Heart right ventricle (tissue), 16 donors: Measurements from ENCODE around the gene NTHL1. TPM values are rescaled to one million over a fixed set of nuclear protein-coding genes. Genes with fewer than 3 reads are reported as not detected.

ENCODE experiments used
- ATAC-seq, 8 donors: fragments of 200-7000 bp; cut with Tn5 transposase; one replicate each; pipeline ENCODE4 v1.9.1; 2020; ENCODE audit warnings: mild to moderate bottlenecking in 8 of 8, moderate library complexity in 8 of 8, moderate number of reproducible peaks in 1 of 8
- DNase-seq, 2 donors: peaks; one replicate each; pipeline ENCODE4 v3.0.0-alpha.2; 2020
- H3K27ac ChIP-seq, 10 donors: fragments of 200-600 bp; sonication (generic) in 2 of 10; one replicate each; pipeline versions ENCODE4 v1.5.0 to v1.8.0; 2020 to 2022; ENCODE audit warnings: mild to moderate bottlenecking in 3 of 10
- H3K27me3 ChIP-seq, 7 donors: fragments of 200-600 bp; one replicate each; pipeline ENCODE4 v1.8.0; 2021 to 2022; ENCODE audit warnings: mild to moderate bottlenecking in 2 of 7
- H3K36me3 ChIP-seq, 9 donors: fragments of 200-600 bp; sonication (generic) in 1 of 9; one replicate each; pipeline versions ENCODE4 v1.5.0 to v1.8.0; 2020 to 2022; ENCODE audit warnings: mild to moderate bottlenecking in 2 of 9
- H3K4me1 ChIP-seq, 9 donors: fragments of 200-600 bp; sonication (generic) in 1 of 9; one replicate each; pipeline versions ENCODE4 v1.5.0 to v1.8.0; 2020 to 2022; ENCODE audit warnings: mild to moderate bottlenecking in 4 of 9
- H3K4me3 ChIP-seq, 10 donors: fragments of 200-600 bp; sonication (generic) in 2 of 10; one replicate each; pipeline versions ENCODE4 v1.5.0 to v1.8.0; 2020 to 2022; ENCODE audit warnings: mild to moderate bottlenecking in 7 of 10, moderate library complexity in 2 of 10
- H3K9me3 ChIP-seq, 11 donors: fragments of 200-600 bp in 10 of 11; sonication (generic) in 2 of 11; one replicate each; pipeline versions ENCODE4 v1.5.0 to v1.8.0; 2013 to 2022; ENCODE audit warnings: mild to moderate bottlenecking in 2 of 11, control low read depth in 1 of 11, moderate library complexity in 1 of 11
- CTCF ChIP-seq, 9 donors: fragments of 200-600 bp; sonication (generic) in 2 of 9; IDR thresholded peaks; one replicate each; pipeline versions ENCODE4 v1.5.0 to v1.8.0; 2021 to 2022; ENCODE audit warnings: antibody characterized with exemption in 9 of 9, mild to moderate bottlenecking in 5 of 9, moderate library complexity in 1 of 9
- WGBS, 2 donors: extraction: QIAGEN DNeasy Blood & Tissue Kit; methylation state at CpG; one replicate each; pipeline ENCODE4 v1.1.7; 2013; ENCODE audit warnings: inconsistent platforms in 1 of 2; 5-methylcytosine and 5-hydroxymethylcytosine counted together
- intact Hi-C, 10 donors: fragments of 100-400 bp; cut with DNase I; formaldehyde crosslinking; loops; one replicate each; pipeline versions ENCODE4 v1.11.1 to v1.14.2; 2022
- polyA plus RNA-seq, 2 donors: library from polyadenylated mRNA; stranded (reverse); fragments of 200-250 nt; gene quantifications; one replicate each; pipeline ENCODE4 v1.2.3, GENCODE V29; 2013
- total RNA-seq, 10 donors: library from RNA; stranded (reverse); fragmentation: NEBNext Ultra II Directional in 3 of 10; extraction: Animal tissue kit (Norgen Biotek cat#: 25700) in 3 of 10; gene quantifications; one replicate each; pipeline versions ENCODE4 v1.2.1 to v1.2.4, GENCODE V29; 2021 to 2023
- donor health status: Arrhythmogenic right ventricular cardiomyopathy.
- donor health status: ischemic (EF 13 %, LVEDD 7.1; RV severe dilation, severe dysfunction).
- donor health status: healthy with polysubstance abuse.
- donor health status: DM: no; HTN: yes; CAD: no.
- donor health status: DM: no; HTN: no; CAD: no.
- donor health status: ischemic (EF 25% LVEDD 6.9; RV normal size, moderate dysfunction).
- donor health status: ischemic (EF 25% LVEDD 5.7; RV mildly dilated, moderate dysfunction).
- donor health status: healthy.
- donor health status: DM: yes; HTN: yes; CAD: no.
- donor health status: Ischemic cardiomyopathy.
- donor health status: ischemic (EF 35%, LVEDD 5.7; RV mildly dilated, moderate dysfunction).
- donor health status: nonischemic (EF 11% LVEDD 7.7; RV severe dilation, severe dysfunction).
- donor health status: DM: yes; HTN: yes; CAD: no.
- donor health status: PGD.
- donor health status: ischemic (EF 29% LVEDD 5.4; RV normal size, mild dysfunction).
- donor health status: nonischemic (EF 23%, LVEDD 6.1; RV moderate dilation, normal function).

NTHL1 gene
- total and polyA plus RNA-seq, 12 donors, result 9.8 to 51.9 (median 13.9) TPM

- no peak for TF ChIP-seq CTCF (IDR thresholded peaks at IDR 0.05)
- H3K4me3 ChIP-seq, result peak overlapping the region in 5 of 10 donors; percentile 9 to 28 (median 19)
- ATAC-seq, result no peak
- WGBS, 2 donors, result 68 to 70% methylated on average over 11 of the region's 11 CpGs
- no peaks in the 10 kb centered on the region for H3K9me3 ChIP-seq
- peaks cover 0 to 12% (median 5%) of the 10 kb centered on the region in 9 donors for H3K36me3 ChIP-seq
- no peaks in the 10 kb centered on the region for H3K27me3 ChIP-seq
- H3K4me1 ChIP-seq, result peaks cover 47 to 94% (median 83%) of the 10 kb centered on the region in 9 donors
- peak overlapping the region in 9 of 10 donors; percentile 9 to 95 (median 68) for H3K27ac ChIP-seq
- DNase-seq, result no peak
- intact Hi-C loops, result no loop called here
Measured at GRCh38 chr16:2042986-2043666, 4.5 kb downstream of the NTHL1 start.

- Histone ChIP-seq H3K9me3 (no peaks in the 10 kb centered on the region), H3K27me3 (no peaks in the 10 kb centered on the region), H3K4me3 (peak overlapping the region in 1 of 10 donors; percentile 5), H3K27ac (peak overlapping the region in 9 of 10 donors; percentile 8 to 96 (median 93)), H3K4me1 (peaks cover 54 to 100% (median 89%) of the 10 kb centered on the region in 9 donors), H3K36me3 (peaks cover 0 to 20% (median 8%) of the 10 kb centered on the region in 9 donors)
- DNase-seq (peak; percentile 65 to 74), ATAC-seq (peak in 7 of 8 donors; percentile 18 to 65 (median 53))
- intact Hi-C loops, result no loop called here
- peak in 1 of 9 donors; percentile 16 for TF ChIP-seq CTCF (IDR thresholded peaks at IDR 0.05)
- WGBS, 2 donors, result 44 to 49% methylated on average over 18 to 22 of the region's 22 CpGs
Measured at GRCh38 chr16:2042171-2042985, 5.3 kb downstream of the NTHL1 start.

GRCh38 chr16:2040787-2041522, 6.7 kb downstream of the NTHL1 start:
- Histone ChIP-seq H3K9me3 (no peaks in the 10 kb centered on the region), H3K27ac (peak overlapping the region in 9 of 10 donors; percentile 80 to 96 (median 93)), H3K4me1 (peaks cover 53 to 100% (median 89%) of the 10 kb centered on the region in 9 donors), H3K4me3 (no peak overlapping the region), H3K36me3 (peaks cover 0 to 34% (median 10%) of the 10 kb centered on the region in 9 donors), H3K27me3 (no peaks in the 10 kb centered on the region)
- ATAC-seq (peak in 1 of 8 donors; percentile 0), DNase-seq (no peak)
- intact Hi-C loops, result no loop called here
- 69 to 74% methylated on average over 20 of the region's 20 CpGs for WGBS, 2 donors
- no peak for TF ChIP-seq CTCF (IDR thresholded peaks at IDR 0.05)
